Activated CD4-positive, alpha-beta T cell treated with anti-CD3 and anti-CD28 coated beads, Interleukin-2, Interleukin-6, amounts not matched to agents 100 ng/mL and 50 ng/mL, durations not matched to agents 16 hours and 8 hours (primary cell): ENCODE results near the gene RIIAD1.
"Not testable (repeated sequence)": the region's sequence is repeated elsewhere in the genome, so short reads cannot be mapped to it uniquely, and the experiment has no call there.

ENCODE experiments used
- DNase-seq: peaks from one replicate; pipeline ENCODE4 v3.0.0-alpha.2; 2020

RIIAD1 gene

GRCh38 chr1:151737026-151737425 lies 15.7 kb downstream of the RIIAD1 start:
- DNase-seq = no peak

GRCh38 chr1:151737479-151737878 lies 16.2 kb downstream of the RIIAD1 start:
- no peak for DNase-seq

- DNase-seq = no peak
Observed at GRCh38 chr1:151739590-151740355, 18.5 kb downstream of the RIIAD1 start.

GRCh38 chr1:151741516-151741915 lies 20.2 kb downstream of the RIIAD1 start:
- no peak for DNase-seq

GRCh38 chr1:151756291-151756690 lies 35.0 kb downstream of the RIIAD1 start:
- DNase-seq = peak; percentile 44

- no peak for DNase-seq
Observed at GRCh38 chr1:151759241-151759640, 37.9 kb downstream of the RIIAD1 start.

GRCh38 chr1:151760597-151761385 lies 39.5 kb downstream of the RIIAD1 start:
- no peak for DNase-seq

- DNase-seq = peak; percentile 94
Observed at GRCh38 chr1:151762941-151763921, 41.9 kb downstream of the RIIAD1 start, which contains the start of gene MRPL9. MRPL9 (minus strand) TSS chr1:151763496; CDS start chr1:151763479, 17 bp downstream.

GRCh38 chr1:151763990-151764389 lies 42.7 kb downstream of the RIIAD1 start:
- no peak for DNase-seq

- not testable (repeated sequence) for DNase-seq
Observed at GRCh38 chr1:151768351-151769066, 47.2 kb downstream of the RIIAD1 start.

- not testable (repeated sequence) for DNase-seq
Observed at GRCh38 chr1:151769270-151769669, 47.9 kb downstream of the RIIAD1 start.

GRCh38 chr1:151773702-151774101 lies 52.4 kb downstream of the RIIAD1 start:
- DNase-seq = no peak

GRCh38 chr1:151774256-151774922 lies 53.1 kb downstream of the RIIAD1 start:
- DNase-seq = no peak

GRCh38 chr1:151775894-151776664 lies 54.8 kb downstream of the RIIAD1 start:
- no peak for DNase-seq

- no peak for DNase-seq
Observed at GRCh38 chr1:151776665-151777062, 55.3 kb downstream of the RIIAD1 start.

GRCh38 chr1:151777317-151777716 lies 56.0 kb downstream of the RIIAD1 start:
- DNase-seq = no peak
